ENCODE data around the gene PRKG1.

- no peak for TF ChIP-seq CTCF (IDR thresholded peaks at IDR 0.05; ENCODE audit: borderline replicate concordance, extremely low read depth, low read length, poor library complexity, severe bottlenecking)
- TF ChIP-seq EZH2 (IDR thresholded peaks at IDR 0.05; ENCODE audit: borderline replicate concordance, low read depth, low read length, severe bottlenecking) = no peak
These were observed 786.0 kb downstream of the PRKG1 start for GRCh38 chr10:51860257-51860656.
